Motor neuron (in vitro differentiated cells): ENCODE measurements around the gene DCDC2. TPM values are rescaled to one million over a fixed set of nuclear protein-coding genes. Genes with fewer than 3 reads are reported as not detected.
"Not testable (repeated sequence)": the region's sequence is repeated elsewhere in the genome, so short reads cannot be mapped to it uniquely, and the experiment has no call there.

Experiments used
- ATAC-seq, 8 experiments: fragments of 200-7000 bp; cut with Tn5 transposase; replicated peaks in 6 of 8; 2 replicates each; pipeline ENCODE4 v1.8.0; 2021; ENCODE audit warnings: mild to moderate bottlenecking in 8 of 8, moderate library complexity in 8 of 8
- H3K27ac ChIP-seq, 2 donors: fragments of 250-450 bp; sonication (Bioruptor Pico); 2 replicates each; pipeline ENCODE4 v1.9.0; 2021; ENCODE audit warnings: antibody characterized with exemption in 2 of 2, mild to moderate bottlenecking in 2 of 2, moderate library complexity in 1 of 2
- H3K4me1 ChIP-seq, 2 donors: fragments of 250-450 bp; sonication (Bioruptor Pico); replicated peaks in 1 of 2; 2 replicates each; pipeline ENCODE4 v1.6.1; 2021; ENCODE audit warnings: antibody characterized with exemption in 2 of 2, mild to moderate bottlenecking in 2 of 2, moderate library complexity in 1 of 2
- H3K4me3 ChIP-seq, 5 donors: fragments of 250-450 bp; sonication (Bioruptor Pico); 2 replicates each; pipeline ENCODE4 v1.9.0; 2021; ENCODE audit warnings: antibody characterized with exemption in 5 of 5, mild to moderate bottlenecking in 5 of 5, moderate library complexity in 4 of 5
- WGBS, 10 experiments: fragments of 450-650 bp; shearing (Covaris generic); methylation state at CpG; one replicate each; pipeline ENCODE4 v1.0.0; 2022; 5-methylcytosine and 5-hydroxymethylcytosine counted together
- in situ Hi-C, 9 experiments: fragments of 400-800 bp; cut with MboI; loops; one replicate each; pipeline ENCODE4 v1.15.0; 2021; ENCODE audit warnings: low sequenced_read_pairs in 9 of 9, low pct_unique_long_range_greater_than_20kb in 2 of 9; ENCODE audit not compliant: unreplicated experiment in 9 of 9
- total RNA-seq, 8 experiments: library from RNA; unstranded; fragments of 300-600 nt; gene quantifications; 2 replicates each; pipeline versions ENCODE4 v1.2.3 to v1.2.4, GENCODE V29; 2022

DCDC2 gene
- total RNA-seq, 8 experiments from 2014 or later = 0.21 to 13.3 (median 0.90) TPM

- H3K4me1 ChIP-seq, H3K4me3 ChIP-seq, ATAC-seq, in situ Hi-C loops, H3K27ac ChIP-seq: not testable (repeated sequence)
- WGBS, 10 experiments = 0 to 100% (median 91%) methylated on average over 1 to 6 of the region's 8 CpGs; no CpG with 5 or more reads in 2 of the 10 experiments
Observed at GRCh38 chr6:24365103-24365633, 7.3 kb upstream of the DCDC2 start.

GRCh38 chr6:24362363-24362762 lies 4.5 kb upstream of the DCDC2 start:
- 33 to 92% (median 82%) methylated on average over 1 to 5 of the region's 5 CpGs for WGBS, 10 experiments
- ATAC-seq, H3K4me1 ChIP-seq, H3K4me3 ChIP-seq, in situ Hi-C loops, H3K27ac ChIP-seq: not testable (repeated sequence)

- in situ Hi-C loops = no loop called here
- Histone ChIP-seq H3K27ac (peak overlapping the region in 1 of 2 donors; percentile 17), H3K4me1 (peaks cover 2 to 4% of the 10 kb centered on the region in 2 donors), H3K4me3 (peak overlapping the region; percentile 22 to 39 (median 35))
- WGBS, 10 experiments = 0 to 100% (median 22%) methylated on average over 1 to 11 of the region's 55 CpGs; no CpG with 5 or more reads in 1 of the 10 experiments
- peak; percentile 90 to 99 (median 97) for ATAC-seq
Observed at GRCh38 chr6:24359640-24360454, 2.0 kb upstream of the DCDC2 start.

GRCh38 chr6:24358219-24358821 lies 461 bp upstream of the DCDC2 start:
- Histone ChIP-seq H3K27ac (no peak overlapping the region), H3K4me3 (no peak overlapping the region), H3K4me1 (peaks cover 2 to 13% of the 10 kb centered on the region in 2 donors)
- ATAC-seq = no peak
- in situ Hi-C loops = no loop called here
- WGBS, 10 experiments = 32 to 100% (median 73%) methylated on average over 1 to 7 of the region's 12 CpGs; no CpG with 5 or more reads in 2 of the 10 experiments

GRCh38 chr6:24356310-24356973 lies 1.4 kb downstream of the DCDC2 start:
- WGBS, 10 experiments = 0 to 100% (median 65%) methylated on average over 1 to 5 of the region's 5 CpGs
- Histone ChIP-seq H3K4me1 (peaks cover 2 to 17% of the 10 kb centered on the region in 2 donors), H3K27ac (no peak overlapping the region), H3K4me3 (no peak overlapping the region)
- ATAC-seq = no peak
- in situ Hi-C loops = no loop called here

- Histone ChIP-seq H3K27ac (no peak overlapping the region), H3K4me3 (no peak overlapping the region), H3K4me1 (peaks cover 2 to 14% of the 10 kb centered on the region in 2 donors)
- WGBS, 10 experiments = 46 to 100% (median 75%) methylated on average over 1 to 4 of the region's 4 CpGs
- ATAC-seq = no peak
- in situ Hi-C loops = no loop called here
Observed at GRCh38 chr6:24355393-24355792, 2.5 kb downstream of the DCDC2 start.

GRCh38 chr6:24353861-24354260 lies 4.0 kb downstream of the DCDC2 start:
- ATAC-seq = peak in 5 of 8 experiments; percentile 39 to 84 (median 50)
- 50 to 88% (median 60%) methylated on average over 1 of the region's 1 CpG; no CpG with 5 or more reads in 3 of the 10 experiments for WGBS, 10 experiments
- H3K27ac ChIP-seq = no peak overlapping the region
- H3K4me3 ChIP-seq = no peak overlapping the region
- peaks cover 0 to 15% of the 10 kb centered on the region in 2 donors for H3K4me1 ChIP-seq
- in situ Hi-C loops = no loop called here

- Histone ChIP-seq H3K4me3 (no peak overlapping the region), H3K4me1 (peaks cover 0 to 15% of the 10 kb centered on the region in 2 donors), H3K27ac (no peak overlapping the region)
- ATAC-seq = no peak
- in situ Hi-C loops = no loop called here
- WGBS, 10 experiments = 45 to 100% (median 100%) methylated on average over 1 of the region's 1 CpG; no CpG with 5 or more reads in 5 of the 10 experiments
Observed at GRCh38 chr6:24352434-24352833, 5.4 kb downstream of the DCDC2 start.

GRCh38 chr6:24344976-24345375 lies 12.9 kb downstream of the DCDC2 start:
- H3K4me3 ChIP-seq = no peak overlapping the region
- H3K4me1 ChIP-seq = peaks cover 0 to 3% of the 10 kb centered on the region in 2 donors
- no peak overlapping the region for H3K27ac ChIP-seq
- no peak for ATAC-seq
- WGBS, 10 experiments = 29 to 89% (median 68%) methylated on average over 1 to 3 of the region's 3 CpGs; no CpG with 5 or more reads in 1 of the 10 experiments
- in situ Hi-C loops = no loop called here

- 8 to 95% (median 80%) methylated on average over 1 to 6 of the region's 6 CpGs for WGBS, 10 experiments
- H3K4me3 ChIP-seq = no peak overlapping the region
- H3K4me1 ChIP-seq = no peaks in the 10 kb centered on the region
- in situ Hi-C loops = no loop called here
- H3K27ac ChIP-seq = no peak overlapping the region
- peak in 3 of 8 experiments; percentile 33 to 95 (median 63) for ATAC-seq
Observed at GRCh38 chr6:24340998-24341938, 16.6 kb downstream of the DCDC2 start.

GRCh38 chr6:24339932-24340331 lies 17.9 kb downstream of the DCDC2 start:
- Histone ChIP-seq H3K27ac (no peak overlapping the region), H3K4me3 (no peak overlapping the region), H3K4me1 (no peaks in the 10 kb centered on the region)
- no peak for ATAC-seq
- WGBS, 10 experiments = 18 to 100% (median 69%) methylated on average over 1 to 3 of the region's 3 CpGs
- in situ Hi-C loops = no loop called here

GRCh38 chr6:24334285-24334684 lies 23.6 kb downstream of the DCDC2 start:
- Histone ChIP-seq H3K4me1 (no peaks in the 10 kb centered on the region), H3K4me3 (no peak overlapping the region), H3K27ac (no peak overlapping the region)
- no peak for ATAC-seq
- in situ Hi-C loops = no loop called here
- WGBS, 10 experiments = 59 to 100% (median 96%) methylated on average over 1 to 2 of the region's 2 CpGs; no CpG with 5 or more reads in 2 of the 10 experiments
